Endothelial cell of umbilical vein (primary cell): Measurements from ENCODE around the gene GPR33.

Experiments used
- EZH2 ChIP-seq: IDR thresholded peaks from 2 replicates; pipeline ENCODE4 v1.6.1; 2012; ENCODE audit warnings: borderline replicate concordance, low read depth, mild to moderate bottlenecking, moderate library complexity, low read length, inconsistent platforms; ENCODE audit not compliant: severe bottlenecking
- GATA2 ChIP-seq: IDR thresholded peaks from 2 replicates; pipeline ENCODE4 v1.7.0; 2011; ENCODE audit warnings: low read depth, mild to moderate bottlenecking, moderate library complexity, mixed read lengths, low read length; ENCODE audit not compliant: insufficient read length, insufficient read depth
- JUN ChIP-seq: IDR thresholded peaks from 2 replicates; pipeline ENCODE4 v1.6.1; 2011; ENCODE audit warnings: borderline replicate concordance, low read depth; ENCODE audit not compliant: insufficient read length, insufficient read depth
- POLR2A ChIP-seq: IDR thresholded peaks from 2 replicates; pipeline ENCODE4 v1.6.1; 2012; ENCODE audit warnings: low read depth, mild to moderate bottlenecking, control low read depth, low read length
- POLR2AphosphoS5 ChIP-seq: IDR thresholded peaks from 2 replicates; pipeline ENCODE4 v1.6.1; 2012; ENCODE audit warnings: low read depth, mild to moderate bottlenecking, control low read depth, low read length, moderate library complexity; ENCODE audit not compliant: insufficient read depth
- TF ChIP-seq, protein P1 (sequence below), 2 donors: IDR thresholded peaks; 1 replicate in 1 of 2; 2 replicates in 1 of 2; pipeline ENCODE4 v1.5.1; 2011; ENCODE audit warnings: low read length in 2 of 2, mild to moderate bottlenecking in 2 of 2, moderate library complexity in 2 of 2, control low read depth in 1 of 2, inconsistent platforms in 1 of 2, low read depth in 1 of 2; ENCODE audit not compliant: insufficient read depth in 1 of 2; ENCODE audit errors: extremely low read depth in 1 of 2
- TF ChIP-seq, protein P2 (sequence below): IDR thresholded peaks from 2 replicates; pipeline ENCODE4 v1.6.1; 2011; ENCODE audit not compliant: insufficient read depth, insufficient read length

DNA sequence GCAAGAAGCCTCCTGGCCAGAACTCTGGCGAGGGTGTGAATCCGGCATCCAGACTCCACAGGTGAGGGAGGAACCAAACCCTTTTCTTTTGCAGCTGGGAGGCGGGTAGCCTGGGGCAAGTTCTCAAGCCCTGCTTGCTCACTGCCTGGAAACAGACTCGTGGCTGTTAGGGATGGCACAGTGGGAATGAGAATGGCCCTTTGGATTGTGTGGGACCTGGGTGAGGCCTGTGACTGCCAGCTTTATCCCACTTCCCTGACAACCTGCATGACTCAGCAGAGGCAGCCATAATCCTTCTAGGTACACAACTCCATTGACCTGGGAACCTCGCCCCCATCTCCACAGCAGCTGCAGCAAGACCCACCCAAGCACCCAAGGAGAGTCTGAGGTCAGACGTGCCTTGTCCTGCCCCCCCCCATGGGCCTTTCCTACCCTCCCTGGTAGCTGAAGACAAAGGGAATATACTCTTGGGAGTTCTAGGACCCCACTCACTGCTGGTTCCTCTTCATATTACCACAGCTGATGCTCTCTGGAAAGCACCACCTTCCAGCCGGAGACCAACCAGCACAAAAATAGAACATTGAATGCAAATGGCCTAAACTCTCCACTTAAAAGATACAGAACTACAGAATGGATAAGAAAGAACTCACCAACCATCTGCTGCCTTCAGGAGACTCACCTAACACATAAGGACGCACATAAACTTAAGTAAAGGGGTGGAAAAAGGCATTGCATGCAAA, 5.1 kb upstream of the GPR33 start:
- TF ChIP-seq EZH2 (no peak), POLR2AphosphoS5 (no peak), JUN (no peak), POLR2A (no peak), GATA2 (no peak)
- TF ChIP-seq, protein P1, sequence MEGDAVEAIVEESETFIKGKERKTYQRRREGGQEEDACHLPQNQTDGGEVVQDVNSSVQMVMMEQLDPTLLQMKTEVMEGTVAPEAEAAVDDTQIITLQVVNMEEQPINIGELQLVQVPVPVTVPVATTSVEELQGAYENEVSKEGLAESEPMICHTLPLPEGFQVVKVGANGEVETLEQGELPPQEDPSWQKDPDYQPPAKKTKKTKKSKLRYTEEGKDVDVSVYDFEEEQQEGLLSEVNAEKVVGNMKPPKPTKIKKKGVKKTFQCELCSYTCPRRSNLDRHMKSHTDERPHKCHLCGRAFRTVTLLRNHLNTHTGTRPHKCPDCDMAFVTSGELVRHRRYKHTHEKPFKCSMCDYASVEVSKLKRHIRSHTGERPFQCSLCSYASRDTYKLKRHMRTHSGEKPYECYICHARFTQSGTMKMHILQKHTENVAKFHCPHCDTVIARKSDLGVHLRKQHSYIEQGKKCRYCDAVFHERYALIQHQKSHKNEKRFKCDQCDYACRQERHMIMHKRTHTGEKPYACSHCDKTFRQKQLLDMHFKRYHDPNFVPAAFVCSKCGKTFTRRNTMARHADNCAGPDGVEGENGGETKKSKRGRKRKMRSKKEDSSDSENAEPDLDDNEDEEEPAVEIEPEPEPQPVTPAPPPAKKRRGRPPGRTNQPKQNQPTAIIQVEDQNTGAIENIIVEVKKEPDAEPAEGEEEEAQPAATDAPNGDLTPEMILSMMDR (IDR thresholded peaks at IDR 0.05; ENCODE audit: extremely low read depth in 1 of 2, insufficient read depth in 1 of 2, low read depth in 1 of 2, low read length in 2 of 2) = no peak
- TF ChIP-seq, protein P2, sequence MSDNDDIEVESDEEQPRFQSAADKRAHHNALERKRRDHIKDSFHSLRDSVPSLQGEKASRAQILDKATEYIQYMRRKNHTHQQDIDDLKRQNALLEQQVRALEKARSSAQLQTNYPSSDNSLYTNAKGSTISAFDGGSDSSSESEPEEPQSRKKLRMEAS = no peak
